ENCODE data around the gene ANKRD24.
A peak's percentile ranks its signal among the peaks of the same experiment; 100 is the strongest.
"Not testable (repeated sequence)": the region's sequence is repeated elsewhere in the genome, so short reads cannot be mapped to it uniquely, and the experiment has no call there.

The ANKRD24 gene

DNA sequence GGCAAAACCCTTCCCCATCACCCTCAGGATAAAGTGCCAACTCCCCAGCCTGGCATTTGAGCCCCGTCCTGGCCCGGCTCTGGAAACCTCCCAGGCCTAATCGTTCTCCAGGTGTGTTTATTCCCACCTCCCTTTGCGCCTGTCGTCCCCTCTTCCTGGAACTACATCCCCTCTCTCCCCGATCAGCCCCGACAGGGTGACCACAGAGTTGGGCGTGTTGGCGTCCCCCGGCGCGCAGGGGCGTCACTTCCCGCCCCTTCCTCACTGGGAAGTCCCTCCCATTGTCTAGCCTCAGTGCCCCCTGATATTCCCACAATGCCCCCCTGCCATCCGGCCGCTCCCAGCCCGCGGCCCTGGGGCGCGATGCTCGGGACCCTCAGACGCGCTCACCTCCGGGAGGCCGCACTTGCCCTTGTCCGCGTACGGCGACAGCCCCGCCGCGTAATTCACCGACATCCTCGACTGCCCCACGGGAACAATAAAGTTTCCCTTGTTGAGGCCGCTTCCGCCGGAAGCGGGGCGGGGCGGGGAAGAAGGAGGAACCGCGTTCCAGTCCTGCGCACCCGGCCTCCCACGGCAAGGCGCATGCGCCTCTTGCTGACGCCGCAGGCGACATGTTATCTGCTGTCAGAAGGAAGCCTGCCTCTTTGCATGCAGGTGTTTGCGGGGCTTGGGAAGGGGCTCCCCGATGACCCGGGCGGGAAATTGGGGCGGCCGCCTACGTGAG is at the start of gene ANKRD24, which contains the start of gene SIRT6:
Gene ANKRD24 (plus strand): TSS at position 606 of the 727 bp plus-strand sequence. CDS start 3,737 bp downstream, outside the sequence.
Gene SIRT6 (minus strand): TSS at position 480 of the 727 bp plus-strand sequence. CDS start 24 bp downstream, at position 456.
- DNase-seq (ENCODE audit: extremely low read depth in 1 of 2, low read depth in 1 of 2), result peak; percentile 89 to 92

DNA sequence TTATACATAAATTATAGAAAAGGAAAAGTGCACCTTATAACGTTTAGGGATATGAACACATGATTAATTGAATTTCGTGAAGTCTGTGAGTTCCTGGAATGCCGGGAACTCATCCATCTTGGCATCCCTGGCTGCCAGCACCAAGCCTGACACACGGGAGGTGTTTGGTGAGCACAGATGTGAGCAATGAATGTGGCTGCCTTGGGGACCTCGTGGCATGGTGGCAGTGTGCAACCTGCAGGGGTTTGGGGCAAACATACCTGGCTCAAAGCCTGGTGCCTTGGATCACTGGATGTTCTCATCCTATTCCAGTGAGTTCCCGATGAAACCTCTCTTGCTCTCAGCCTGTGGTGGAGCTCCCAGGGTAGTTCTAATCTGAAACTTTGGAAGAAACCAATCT is 48.1 kb upstream of the ANKRD24 start:
- DNase-seq (ENCODE audit: extremely low read depth in 1 of 2, low read depth in 1 of 2), result no peak

DNA sequence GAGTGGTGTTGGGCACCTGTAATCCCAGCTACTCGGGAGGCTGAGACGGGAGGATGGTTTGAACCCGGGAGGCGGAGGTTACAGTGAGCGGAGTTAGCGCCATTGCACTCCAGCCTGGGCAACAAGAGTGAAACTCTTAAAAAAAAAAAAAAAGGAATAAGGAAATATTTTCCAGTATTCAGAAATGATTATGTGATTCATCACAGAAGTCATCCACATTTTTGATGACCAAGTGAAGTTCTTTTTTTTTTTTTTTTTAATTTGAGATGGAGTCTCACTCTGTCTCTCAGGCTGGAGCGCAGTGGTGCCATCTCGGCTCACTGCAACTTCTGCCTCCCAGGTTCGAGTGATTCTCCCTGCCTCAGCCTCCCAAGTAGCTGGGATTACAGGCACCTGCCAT is 47.1 kb upstream of the ANKRD24 start:
- not testable (repeated sequence) for DNase-seq (ENCODE audit: extremely low read depth in 1 of 2, low read depth in 1 of 2)

DNA sequence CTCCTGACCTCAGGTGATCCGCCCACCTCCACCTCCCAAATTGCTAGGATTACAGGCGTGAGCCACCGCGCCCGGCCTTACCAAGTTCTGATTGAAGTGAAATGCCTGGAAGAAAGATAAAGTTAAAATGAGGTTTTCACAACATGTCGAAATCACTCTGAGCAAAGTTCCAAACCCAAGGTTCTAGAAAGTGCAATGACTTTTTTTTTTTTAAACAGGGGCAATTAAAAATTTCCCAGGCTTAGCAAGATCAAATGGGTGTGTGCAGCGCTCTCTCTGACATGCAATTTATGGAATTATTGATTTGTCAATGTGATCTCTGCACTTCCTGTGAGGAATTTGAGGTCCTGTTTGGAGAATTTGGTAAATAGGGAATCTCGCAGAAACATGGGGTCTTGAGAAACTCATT is 45.8 kb upstream of the ANKRD24 start:
- no peak for DNase-seq (ENCODE audit: extremely low read depth in 1 of 2, low read depth in 1 of 2)

DNA sequence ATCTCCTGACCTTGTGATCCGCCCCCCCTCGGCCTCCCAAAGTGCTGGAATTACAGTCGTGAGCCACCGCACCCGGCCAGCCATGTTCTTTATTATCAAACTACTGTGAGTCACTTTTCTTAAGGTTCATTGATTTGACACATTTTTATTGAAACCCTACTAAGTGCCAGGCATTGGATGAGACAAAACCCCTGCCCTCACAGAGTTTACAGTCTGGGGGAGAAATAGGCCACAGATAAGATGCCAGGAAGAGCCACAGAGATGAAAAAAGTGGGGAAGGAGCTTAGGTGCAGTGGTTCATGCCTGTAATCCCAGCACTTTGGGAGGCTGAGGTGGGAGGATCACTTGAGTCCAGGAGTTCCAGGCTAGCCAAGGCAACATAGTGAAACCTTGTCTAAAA is 44.0 kb upstream of the ANKRD24 start:
- no peak for DNase-seq (ENCODE audit: extremely low read depth in 1 of 2, low read depth in 1 of 2)

DNA sequence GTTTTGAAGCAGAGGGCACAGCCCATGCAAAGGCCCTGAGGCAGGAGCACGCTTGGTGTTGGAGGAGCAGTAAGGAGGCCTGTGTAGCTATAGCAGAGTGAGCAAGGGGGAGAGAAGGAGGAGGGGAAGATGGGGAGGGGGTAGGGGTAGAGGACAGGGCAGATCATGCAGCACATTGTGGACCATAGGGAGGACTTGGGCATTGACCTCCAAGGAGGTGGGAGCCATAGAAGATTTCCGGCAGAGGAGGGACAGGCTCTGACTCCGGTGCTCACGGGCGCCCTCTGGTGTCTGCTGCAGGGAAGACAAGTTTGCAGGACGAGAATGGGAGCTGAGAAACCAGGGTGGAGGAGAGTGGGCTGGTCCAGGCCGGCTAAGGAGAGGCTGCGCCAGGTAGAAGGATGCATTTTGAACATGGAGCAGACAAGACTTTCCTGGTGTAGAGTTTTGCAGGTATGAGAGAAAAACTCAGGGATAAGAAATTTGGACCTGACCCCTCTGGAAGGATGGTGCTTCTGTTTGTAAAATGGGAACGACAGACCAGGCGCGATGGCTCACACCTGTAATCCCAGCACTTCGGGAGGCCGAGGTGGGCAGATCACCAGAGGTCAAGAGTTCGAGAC is 42.8 kb upstream of the ANKRD24 start:
- peak; percentile 64 to 79 for DNase-seq (ENCODE audit: extremely low read depth in 1 of 2, low read depth in 1 of 2)

DNA sequence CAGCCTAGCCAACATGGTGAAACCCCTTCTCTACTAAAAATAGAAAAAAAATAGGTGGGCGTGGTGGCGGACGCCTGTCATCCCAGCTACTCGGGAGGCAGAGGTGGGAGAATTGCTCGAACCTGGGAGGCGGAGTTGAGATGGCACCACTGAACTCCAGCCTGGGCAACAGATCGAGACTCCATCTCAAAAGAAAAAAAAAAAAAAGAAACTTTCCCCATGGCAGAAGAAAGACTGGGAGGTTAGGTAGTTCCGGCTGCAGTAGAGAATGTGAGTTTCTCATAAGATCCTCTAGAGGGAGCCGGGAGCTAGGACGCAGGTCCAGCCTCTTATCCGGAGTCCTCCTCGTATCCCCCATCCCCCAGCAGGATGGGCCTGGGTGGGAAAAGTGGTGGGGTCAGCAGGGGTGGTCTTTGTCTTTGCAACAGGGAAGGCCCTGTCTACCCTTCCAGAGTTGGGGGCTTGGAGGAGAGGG is 42.2 kb upstream of the ANKRD24 start:
- DNase-seq (ENCODE audit: extremely low read depth in 1 of 2, low read depth in 1 of 2), result no peak

DNA sequence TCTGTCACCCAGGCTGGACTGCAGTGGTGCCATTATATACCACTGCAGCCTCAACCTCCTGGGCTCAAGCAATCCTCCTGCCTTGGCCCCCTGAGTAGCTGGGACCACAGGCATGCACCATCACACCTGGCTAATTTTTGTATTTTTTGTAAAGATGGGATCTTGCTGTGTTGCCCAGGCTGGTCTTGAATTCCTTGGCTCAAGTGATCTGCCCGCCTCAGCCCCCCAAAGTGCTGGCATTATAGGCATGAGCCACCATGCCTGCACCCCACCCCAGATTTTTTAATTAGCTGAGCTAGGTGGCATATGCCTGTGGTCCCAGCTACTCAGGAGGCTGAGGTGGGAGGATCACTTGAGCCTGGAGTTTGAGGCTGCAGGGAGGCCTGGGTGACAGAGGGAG is 39.6 kb upstream of the ANKRD24 start:
- DNase-seq (ENCODE audit: extremely low read depth in 1 of 2, low read depth in 1 of 2), result not testable (repeated sequence)

DNA sequence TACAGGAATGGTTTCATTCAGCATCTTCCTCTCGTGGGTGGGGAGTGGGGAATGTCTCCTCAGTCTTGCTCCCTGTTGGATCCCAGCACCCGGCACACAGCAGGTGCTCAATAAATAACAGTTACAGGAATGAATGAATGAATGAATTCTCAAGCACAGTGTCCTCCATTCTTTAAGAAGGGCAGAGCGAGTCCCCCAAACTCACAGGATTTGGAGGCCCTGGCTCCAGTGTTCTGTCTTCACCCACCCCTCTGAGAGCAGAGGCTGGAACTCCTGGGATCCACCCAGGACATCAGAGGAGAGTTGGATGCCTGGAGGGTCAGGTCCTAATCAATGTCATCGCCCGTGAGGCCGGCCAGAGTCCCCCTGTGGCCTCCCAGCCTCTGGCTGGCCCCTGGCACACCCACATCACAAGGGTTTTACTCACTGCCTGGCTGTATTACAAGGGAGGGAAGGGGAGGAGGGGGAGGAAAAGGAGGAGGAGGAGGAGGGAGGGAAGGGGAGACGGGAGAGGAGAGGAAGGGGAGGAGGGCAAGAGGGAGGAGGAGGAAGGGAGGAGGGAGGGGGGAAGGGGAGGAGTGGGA is 37.7 kb upstream of the ANKRD24 start:
- DNase-seq (ENCODE audit: extremely low read depth in 1 of 2, low read depth in 1 of 2), result no peak

DNA sequence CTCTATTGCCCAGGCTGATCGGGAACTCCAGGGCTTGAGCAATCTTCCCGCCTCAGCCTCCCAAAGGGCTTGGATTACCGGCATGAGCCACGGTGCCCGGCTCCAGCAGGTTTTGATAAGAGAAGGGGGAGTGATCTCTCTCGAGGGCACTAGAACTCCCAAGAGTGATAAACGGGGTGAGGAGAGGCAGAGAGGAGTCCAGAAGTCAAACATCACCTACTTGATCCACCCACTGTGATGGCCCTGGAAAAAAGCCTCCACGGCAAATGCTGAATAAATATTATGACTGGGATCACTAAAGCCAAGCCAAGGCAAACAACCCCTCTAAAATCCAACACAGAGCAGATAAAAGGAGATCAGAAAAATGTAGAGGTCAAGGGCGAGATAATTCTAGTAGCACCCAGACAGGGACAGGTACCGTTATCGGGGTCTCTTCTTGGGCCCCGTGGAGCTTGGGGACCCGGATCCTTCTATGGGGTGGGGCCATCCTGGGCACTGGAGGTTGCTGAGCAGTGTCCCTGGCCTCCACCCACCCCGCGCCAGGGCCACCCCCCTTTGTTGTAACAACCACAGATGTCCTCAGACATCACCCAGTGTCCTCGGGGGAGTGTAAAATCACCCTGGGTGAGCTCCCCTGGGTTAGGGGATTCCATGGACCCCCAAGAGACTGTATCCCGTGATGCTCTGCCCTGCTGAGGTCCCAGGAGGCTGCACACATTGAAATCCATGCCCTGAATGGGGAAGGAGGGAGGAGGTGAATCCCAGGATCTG is 32.8 kb upstream of the ANKRD24 start:
- DNase-seq (ENCODE audit: extremely low read depth in 1 of 2, low read depth in 1 of 2), result no peak

DNA sequence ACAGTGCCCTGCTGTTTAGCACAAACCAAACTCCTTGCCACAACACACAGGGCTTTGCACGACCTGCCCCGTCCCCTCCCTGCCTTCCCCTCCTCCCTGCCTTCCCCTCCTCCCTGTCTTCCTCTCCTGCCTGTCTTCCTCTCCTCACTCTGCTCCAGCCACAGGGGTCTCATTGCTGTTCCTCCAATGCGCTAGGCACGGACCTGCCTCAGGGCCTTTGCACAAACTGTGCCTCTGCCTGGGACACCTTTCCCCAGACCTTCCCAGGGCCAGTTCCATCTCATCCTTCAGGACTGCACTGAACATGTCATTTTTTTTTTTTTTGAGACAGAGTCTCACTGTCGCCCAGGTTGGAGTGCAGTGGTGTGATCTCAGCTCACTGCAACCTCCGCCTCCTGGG is 30.9 kb upstream of the ANKRD24 start:
- no peak for DNase-seq (ENCODE audit: extremely low read depth in 1 of 2, low read depth in 1 of 2)

DNA sequence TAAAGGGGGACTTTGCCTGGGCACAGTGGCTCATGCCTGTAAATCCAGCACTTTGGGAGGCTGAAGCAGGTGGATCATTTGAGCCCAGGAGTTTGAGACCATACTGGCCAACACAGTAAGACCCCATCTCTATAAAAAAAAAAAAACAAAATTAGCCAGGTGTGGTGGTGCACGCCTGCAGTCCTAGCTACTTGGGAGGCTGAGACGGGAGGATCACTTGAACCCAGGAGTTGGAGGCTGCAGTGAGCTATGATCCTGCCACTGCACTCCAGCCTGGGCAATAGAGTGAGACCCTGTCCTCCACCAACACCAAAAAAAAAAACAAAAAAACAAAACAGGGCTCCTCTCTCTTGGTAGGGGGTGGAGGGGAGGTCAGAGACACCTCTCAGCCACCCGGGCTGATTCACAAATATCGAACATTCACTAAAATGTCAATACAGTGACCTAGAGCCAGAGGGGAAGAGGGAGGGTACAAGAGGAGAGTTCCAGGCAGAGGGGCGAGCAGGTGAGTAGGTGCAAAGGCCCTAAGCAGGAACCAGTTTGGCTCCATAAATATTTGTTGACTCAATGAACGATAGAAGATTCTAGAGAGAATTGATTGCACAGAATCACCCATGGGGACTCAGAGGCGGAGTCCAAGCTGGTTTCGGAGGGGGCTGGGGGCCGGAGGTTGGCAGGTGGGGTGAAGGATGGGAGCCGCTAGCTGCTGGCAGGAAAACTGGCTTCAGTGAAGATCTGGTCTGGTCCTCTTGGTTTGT is 30.1 kb upstream of the ANKRD24 start:
- no peak for DNase-seq (ENCODE audit: extremely low read depth in 1 of 2, low read depth in 1 of 2)

DNA sequence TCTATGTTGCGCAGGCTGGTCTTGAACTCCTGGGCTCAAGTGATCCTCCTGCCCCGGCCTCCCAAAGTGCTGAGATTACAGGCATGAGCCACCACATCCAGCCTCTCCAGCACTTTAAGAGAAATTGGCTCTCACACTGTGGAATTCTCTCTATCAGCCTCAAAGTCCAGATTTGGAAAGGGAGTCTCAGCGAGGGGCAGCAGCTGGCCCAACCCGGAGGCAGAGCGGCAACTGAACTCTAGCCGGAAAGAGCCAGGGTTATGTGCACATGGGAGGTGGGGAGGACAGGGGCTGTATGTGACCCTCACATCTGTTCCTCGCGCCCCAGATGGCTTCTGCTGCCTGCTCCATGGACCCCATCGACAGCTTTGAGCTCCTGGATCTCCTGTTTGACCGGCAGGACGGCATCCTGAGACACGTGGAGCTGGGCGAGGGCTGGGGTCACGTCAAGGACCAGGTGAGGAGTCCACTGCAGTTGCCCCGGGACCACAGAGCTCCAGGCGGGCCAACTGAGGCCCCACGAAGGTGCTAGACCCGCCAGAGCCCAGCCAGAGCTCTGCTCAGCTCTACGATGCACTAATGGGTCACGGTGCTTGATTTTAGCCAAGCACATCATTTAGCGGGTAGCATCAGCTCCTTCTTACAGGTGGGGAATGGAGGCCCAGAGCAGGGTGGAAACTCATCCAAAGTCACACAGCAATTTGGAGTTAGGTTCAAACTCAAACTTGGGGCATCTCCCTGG is 27.7 kb upstream of the ANKRD24 start:
- DNase-seq (ENCODE audit: extremely low read depth in 1 of 2, low read depth in 1 of 2), result no peak

DNA sequence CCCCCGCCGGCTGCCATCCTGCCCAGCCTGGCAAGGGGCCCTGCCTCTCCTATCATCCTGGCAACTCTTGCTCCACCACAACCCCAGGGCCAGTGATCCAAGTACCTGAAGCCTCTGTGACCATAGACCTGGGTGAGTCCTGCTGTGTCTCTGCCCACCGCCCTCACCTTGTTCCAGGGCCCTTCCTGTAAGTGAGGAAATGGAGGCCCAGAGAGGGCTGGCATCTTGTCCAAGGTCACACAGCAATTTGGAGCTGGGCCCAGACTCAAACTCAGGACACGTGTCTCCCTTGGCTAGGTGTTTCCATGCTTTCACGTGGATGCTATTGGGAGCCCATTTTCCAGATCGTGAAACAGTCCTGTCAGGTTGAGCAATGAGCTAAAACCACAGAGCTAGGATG is 25.3 kb upstream of the ANKRD24 start:
- no peak for DNase-seq (ENCODE audit: extremely low read depth in 1 of 2, low read depth in 1 of 2)

DNA sequence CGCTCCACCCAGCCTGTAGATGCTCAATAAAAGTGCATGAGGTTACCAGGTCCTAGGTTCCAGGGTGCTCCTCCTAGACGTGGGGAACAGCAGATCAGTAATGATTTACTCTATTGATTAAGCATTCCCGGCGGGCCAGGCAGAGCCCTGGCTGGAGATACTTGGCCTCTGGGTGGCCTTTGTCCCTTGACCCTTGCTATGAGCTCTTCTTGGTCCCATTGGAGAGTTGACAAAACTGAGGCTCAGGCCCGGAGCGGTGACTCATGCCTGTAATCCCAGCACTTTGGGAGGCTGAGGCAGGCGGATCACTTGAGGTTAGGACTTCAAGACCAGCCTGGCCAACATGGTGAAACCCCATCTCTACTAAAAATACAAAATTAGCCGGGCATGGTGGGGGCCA is 24.5 kb upstream of the ANKRD24 start:
- not testable (repeated sequence) for DNase-seq (ENCODE audit: extremely low read depth in 1 of 2, low read depth in 1 of 2)

DNA sequence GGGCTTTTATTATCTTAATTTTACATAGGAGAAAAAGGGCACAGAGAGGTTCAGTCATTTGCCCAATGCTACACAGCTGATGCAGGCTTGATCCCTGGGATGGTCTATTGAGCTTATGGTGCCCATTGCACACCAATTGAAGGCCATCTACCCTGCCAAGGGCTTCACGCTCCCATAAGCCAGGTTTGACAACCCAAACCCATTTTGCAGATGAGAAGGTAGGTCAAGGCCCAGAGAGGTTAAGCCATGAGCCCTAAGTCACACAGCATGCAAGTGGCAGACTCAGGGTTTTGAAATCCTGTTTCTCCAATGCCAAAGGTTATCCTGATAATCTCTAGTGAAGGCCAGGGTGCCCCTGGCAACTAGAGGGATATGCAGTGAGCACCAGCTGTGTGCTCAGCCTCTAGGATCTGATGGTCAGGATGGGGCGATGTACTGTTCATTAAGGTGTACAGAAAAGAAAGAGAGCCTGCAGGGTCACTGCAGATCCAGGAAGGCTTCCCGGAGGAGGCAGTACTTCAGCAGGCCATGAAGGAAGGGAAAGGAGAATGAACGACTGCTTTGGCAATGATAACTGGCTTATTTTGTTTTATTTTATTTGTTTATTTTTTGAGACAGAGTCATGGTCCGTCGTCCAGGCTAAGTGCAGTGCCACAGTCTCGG is 20.9 kb upstream of the ANKRD24 start:
- no peak for DNase-seq (ENCODE audit: extremely low read depth in 1 of 2, low read depth in 1 of 2)

DNA sequence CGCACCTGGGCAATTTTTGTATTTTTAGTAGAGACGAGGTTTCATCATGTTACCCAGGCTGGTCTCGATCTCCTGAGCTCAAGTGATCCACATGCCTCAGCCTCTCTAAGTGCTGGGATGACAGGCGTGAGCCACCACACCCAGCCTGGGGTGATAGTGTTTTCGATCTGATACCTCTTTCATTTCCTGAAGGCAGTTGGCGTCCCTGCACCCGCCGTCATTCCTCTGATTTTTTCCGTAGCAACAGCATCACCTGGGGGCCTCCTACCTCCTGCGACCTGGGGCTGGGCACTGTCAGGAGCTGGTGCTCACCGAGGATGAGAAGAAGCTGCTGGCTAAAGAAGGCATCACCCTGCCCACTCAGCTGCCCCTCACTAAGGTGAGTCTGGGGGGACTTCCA is 18.2 kb upstream of the ANKRD24 start:
- no peak for DNase-seq (ENCODE audit: extremely low read depth in 1 of 2, low read depth in 1 of 2)

DNA sequence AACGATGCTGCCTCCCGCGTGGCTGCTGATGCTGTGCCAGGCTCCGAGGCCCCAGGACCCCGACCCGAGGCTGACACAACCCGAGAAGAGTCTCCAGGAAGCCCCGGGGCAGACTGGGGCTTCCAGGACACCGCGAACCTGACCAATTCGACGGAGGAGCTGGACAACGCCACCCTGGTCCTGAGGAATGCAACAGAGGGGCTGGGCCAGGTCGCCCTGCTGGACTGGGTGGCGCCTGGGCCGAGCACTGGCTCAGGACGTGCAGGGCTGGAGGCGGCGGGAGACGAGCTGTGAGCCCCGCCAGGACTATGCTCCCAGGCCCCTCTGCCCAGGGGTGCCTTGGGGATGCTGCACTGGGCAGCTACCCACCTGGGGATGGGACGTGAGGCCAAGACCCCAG is 10.8 kb upstream of the ANKRD24 start:
- DNase-seq (ENCODE audit: extremely low read depth in 1 of 2, low read depth in 1 of 2), result no peak

DNA sequence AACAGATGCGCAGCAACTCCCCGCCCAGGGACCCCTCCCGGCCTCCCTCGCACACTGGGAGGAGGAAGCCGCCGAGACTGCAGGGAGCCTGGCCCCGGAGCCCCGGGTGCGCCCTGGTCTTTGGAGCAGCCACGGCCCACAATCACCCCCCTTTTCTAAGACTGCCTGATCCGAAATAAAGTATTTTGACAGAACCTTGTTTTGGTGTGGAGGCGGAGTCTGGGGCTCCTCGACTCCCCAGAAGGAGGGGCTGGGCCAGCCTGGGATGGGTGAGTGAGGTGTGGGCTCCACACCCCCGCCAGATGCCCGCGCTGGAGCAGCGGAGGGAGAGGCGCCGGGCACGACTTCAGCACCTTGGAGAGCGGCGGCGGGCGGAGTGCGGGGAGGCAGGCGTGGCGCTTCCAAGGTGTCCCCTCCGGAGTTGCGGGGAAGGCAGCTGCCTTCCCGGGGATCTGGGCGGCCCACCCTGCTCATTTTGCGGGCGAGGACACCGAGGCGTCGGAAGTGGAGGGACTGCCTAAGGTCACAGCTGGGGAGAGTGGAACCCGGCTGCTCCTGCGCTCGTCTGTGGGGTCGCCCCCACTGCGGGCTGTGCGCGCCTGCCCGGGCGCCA is 9.5 kb upstream of the ANKRD24 start:
- DNase-seq (ENCODE audit: extremely low read depth in 1 of 2, low read depth in 1 of 2), result peak in 1 of 2 donors; percentile 21
